ENCODE results near the gene DGKQ.
"Not testable (repeated sequence)": the region's sequence is repeated elsewhere in the genome, so short reads cannot be mapped to it uniquely, and the experiment has no call there.

The DGKQ gene

DNA sequence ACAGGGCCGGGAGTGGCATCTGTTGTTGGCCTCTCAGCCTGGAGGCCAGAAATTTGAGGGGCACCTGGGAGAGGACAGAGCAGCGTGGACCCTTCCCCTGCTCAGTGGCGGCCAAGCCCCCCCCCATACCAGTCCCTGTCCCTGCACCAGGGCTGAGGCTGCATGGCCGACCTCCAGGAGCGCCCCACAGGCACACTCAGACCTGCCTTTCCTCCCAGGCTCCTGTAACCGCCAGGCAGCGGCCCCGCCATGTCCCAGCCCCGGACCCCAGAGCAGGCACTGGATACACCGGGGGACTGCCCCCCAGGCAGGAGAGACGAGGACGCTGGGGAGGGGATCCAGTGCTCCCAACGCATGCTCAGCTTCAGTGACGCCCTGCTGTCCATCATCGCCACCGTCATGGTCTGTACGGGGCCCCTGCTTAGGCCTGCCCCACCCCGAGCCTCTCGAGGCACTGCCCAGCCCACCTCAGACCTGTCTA is 25.8 kb downstream of the DGKQ start:
- Histone ChIP-seq H4K20me1 (ENCODE audit: insufficient read depth, low read length) (no peaks in the 10 kb centered on the region), H3K27ac (ENCODE audit: low read length) (no peak overlapping the region), H3K9me3 (ENCODE audit: insufficient read depth, low read length) (no peaks in the 10 kb centered on the region), H3K9ac (ENCODE audit: low read length) (no peak overlapping the region), H3K27me3 (ENCODE audit: low read depth, low read length) (no peaks in the 10 kb centered on the region), H3K79me2 (ENCODE audit: low read length) (no peaks in the 10 kb centered on the region), H2AFZ (ENCODE audit: low read depth, low read length) (no peak overlapping the region), H3K4me3 (ENCODE audit: low read length) (no peak overlapping the region), H3K36me3 (replicated peaks; ENCODE audit: low read depth, low read length) (no peaks in the 10 kb centered on the region), H3K4me1 (ENCODE audit: low read length) (no peaks in the 10 kb centered on the region), H3K4me2 (ENCODE audit: low read length) (no peak overlapping the region)
- TF ChIP-seq, protein P1, sequence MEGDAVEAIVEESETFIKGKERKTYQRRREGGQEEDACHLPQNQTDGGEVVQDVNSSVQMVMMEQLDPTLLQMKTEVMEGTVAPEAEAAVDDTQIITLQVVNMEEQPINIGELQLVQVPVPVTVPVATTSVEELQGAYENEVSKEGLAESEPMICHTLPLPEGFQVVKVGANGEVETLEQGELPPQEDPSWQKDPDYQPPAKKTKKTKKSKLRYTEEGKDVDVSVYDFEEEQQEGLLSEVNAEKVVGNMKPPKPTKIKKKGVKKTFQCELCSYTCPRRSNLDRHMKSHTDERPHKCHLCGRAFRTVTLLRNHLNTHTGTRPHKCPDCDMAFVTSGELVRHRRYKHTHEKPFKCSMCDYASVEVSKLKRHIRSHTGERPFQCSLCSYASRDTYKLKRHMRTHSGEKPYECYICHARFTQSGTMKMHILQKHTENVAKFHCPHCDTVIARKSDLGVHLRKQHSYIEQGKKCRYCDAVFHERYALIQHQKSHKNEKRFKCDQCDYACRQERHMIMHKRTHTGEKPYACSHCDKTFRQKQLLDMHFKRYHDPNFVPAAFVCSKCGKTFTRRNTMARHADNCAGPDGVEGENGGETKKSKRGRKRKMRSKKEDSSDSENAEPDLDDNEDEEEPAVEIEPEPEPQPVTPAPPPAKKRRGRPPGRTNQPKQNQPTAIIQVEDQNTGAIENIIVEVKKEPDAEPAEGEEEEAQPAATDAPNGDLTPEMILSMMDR (IDR thresholded peaks at IDR 0.05; ENCODE audit: low read depth, low read length) = no peak
- no peak for TF ChIP-seq EZH2phosphoT487 (IDR thresholded peaks at IDR 0.05; ENCODE audit: low read depth)

DNA sequence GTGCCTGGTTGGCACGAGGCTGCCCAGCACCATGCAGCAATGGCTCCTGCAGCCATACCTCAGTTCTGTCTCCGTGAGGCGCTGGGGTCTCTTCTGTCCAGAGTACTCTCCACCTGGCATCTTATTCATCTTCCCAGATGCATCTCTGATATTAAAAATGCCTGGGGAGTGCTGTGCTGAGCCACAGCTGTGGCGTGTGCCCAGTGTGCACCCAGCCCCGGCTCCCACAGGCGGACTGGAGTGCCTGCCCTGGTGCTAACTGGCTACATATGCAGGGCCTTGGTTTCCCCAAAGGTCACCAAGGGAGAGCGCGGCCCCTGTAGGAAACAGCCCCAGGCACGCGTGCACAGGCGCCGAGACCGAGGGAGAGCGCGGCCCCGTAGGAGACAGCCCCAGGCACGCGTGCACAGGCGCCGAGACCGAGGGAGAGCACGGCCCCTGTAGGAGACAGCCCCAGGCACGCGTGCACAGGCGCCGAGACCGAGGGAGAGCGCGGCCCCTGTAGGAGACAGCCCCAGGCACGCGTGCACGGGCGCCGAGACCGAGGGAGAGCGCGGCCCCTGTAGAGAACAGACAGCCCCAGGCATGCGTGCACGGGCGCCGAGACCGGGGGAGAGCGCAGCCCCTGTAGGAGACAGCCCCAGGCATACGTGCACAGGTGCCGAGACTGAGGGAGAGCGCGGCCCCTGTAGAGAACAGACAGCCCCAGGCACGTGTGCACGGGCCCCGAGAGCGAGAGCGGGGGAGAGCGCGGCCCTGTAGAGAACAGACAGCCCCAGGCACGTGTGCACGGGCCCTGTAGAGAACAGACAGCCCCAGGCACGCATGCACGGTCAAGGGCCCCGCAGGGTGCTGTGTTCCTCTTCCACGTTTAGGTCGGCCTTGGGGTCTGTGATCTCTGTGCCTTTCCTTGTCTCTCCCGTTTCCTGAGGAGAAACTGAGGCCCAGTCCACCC is 26.6 kb downstream of the DGKQ start:
- H3K79me2 ChIP-seq (ENCODE audit: low read length) = no peaks in the 10 kb centered on the region
- TF ChIP-seq EZH2phosphoT487 (IDR thresholded peaks at IDR 0.05; ENCODE audit: low read depth) = no peak
- TF ChIP-seq, protein P1 (IDR thresholded peaks at IDR 0.05; ENCODE audit: low read depth, low read length) = no peak
- no peak overlapping the region for H3K27ac ChIP-seq (ENCODE audit: low read length)
- H3K36me3 ChIP-seq (replicated peaks; ENCODE audit: low read depth, low read length) = no peaks in the 10 kb centered on the region
- no peak overlapping the region for H3K9ac ChIP-seq (ENCODE audit: low read length)
- H3K27me3 ChIP-seq (ENCODE audit: low read depth, low read length) = no peaks in the 10 kb centered on the region
- no peak overlapping the region for H3K4me3 ChIP-seq (ENCODE audit: low read length)
- H3K4me2 ChIP-seq (ENCODE audit: low read length) = no peak overlapping the region
- no peak overlapping the region for H2AFZ ChIP-seq (ENCODE audit: low read depth, low read length)
- no peaks in the 10 kb centered on the region for H3K9me3 ChIP-seq (ENCODE audit: insufficient read depth, low read length)
- H3K4me1 ChIP-seq (ENCODE audit: low read length) = no peaks in the 10 kb centered on the region
- H4K20me1 ChIP-seq (ENCODE audit: insufficient read depth, low read length) = no peaks in the 10 kb centered on the region

DNA sequence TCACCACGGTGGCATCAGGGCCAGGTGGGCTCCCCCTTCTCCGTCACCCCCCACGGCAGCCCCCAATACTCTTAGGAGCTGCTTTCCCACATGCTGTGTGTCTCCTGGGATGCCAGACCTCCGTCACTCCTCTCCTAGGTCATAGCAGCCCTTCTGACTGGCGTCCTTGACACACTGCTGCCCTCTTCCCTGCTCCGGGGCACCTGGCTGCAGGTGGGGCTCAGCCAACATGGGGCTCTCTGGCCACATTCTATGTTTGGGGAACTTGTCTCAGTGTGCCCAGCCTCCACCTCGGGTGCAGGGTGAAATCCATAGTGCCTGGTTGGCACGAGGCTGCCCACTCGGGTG is 27.3 kb downstream of the DGKQ start:
- no peaks in the 10 kb centered on the region for H3K9me3 ChIP-seq (ENCODE audit: insufficient read depth, low read length)
- H3K36me3 ChIP-seq (replicated peaks; ENCODE audit: low read depth, low read length) = no peaks in the 10 kb centered on the region
- no peaks in the 10 kb centered on the region for H3K4me1 ChIP-seq (ENCODE audit: low read length)
- H3K79me2 ChIP-seq (ENCODE audit: low read length) = no peaks in the 10 kb centered on the region
- no peaks in the 10 kb centered on the region for H3K27me3 ChIP-seq (ENCODE audit: low read depth, low read length)
- H2AFZ ChIP-seq (ENCODE audit: low read depth, low read length) = no peak overlapping the region
- no peaks in the 10 kb centered on the region for H4K20me1 ChIP-seq (ENCODE audit: insufficient read depth, low read length)
- no peak overlapping the region for H3K4me3 ChIP-seq (ENCODE audit: low read length)
- TF ChIP-seq EZH2phosphoT487 (IDR thresholded peaks at IDR 0.05; ENCODE audit: low read depth) = no peak
- TF ChIP-seq, protein P1 (IDR thresholded peaks at IDR 0.05; ENCODE audit: low read depth, low read length) = no peak
- no peak overlapping the region for H3K9ac ChIP-seq (ENCODE audit: low read length)
- H3K4me2 ChIP-seq (ENCODE audit: low read length) = no peak overlapping the region
- no peak overlapping the region for H3K27ac ChIP-seq (ENCODE audit: low read length)

DNA sequence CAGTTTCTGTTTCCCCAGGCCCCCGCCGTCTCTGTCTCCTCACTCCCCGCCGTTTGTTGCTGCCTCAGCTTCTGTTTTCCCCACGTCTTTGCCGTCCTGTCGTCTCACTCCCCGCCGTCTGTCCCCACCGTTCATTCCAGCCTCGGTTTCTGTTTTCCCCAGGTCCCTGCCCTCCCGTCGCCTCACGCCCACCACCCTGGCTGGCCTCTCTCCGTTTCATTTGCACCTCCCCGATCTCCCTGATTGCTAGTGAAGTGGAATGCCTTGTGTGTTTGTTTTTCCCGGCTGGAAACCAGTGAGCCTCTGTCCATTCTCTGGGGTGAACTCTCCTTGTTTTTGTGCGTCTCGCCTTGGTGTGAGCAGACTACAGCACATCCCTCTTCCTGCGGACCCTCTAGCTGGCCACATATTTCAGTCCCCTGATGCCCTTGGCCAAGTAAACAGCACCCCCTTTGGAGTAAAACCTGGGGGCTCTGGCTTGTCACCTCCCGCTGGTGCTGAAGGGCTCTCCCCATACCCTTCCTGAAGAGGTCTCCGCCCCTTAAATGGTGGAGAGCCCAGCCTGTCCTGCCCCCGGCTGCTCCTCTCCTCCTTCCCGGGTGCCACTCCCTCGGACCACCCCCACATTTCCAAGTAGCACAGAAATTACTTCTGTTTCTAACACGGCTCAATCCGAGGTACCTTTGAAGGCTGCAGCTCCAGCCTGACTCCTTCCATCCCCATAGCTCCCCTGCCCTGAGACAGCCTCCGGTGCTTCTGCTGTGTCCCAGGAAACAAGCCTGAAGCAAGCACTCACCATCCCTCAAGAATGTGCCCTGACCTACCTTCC is 27.9 kb downstream of the DGKQ start:
- H3K9ac ChIP-seq (ENCODE audit: low read length) = no peak overlapping the region
- H3K27me3 ChIP-seq (ENCODE audit: low read depth, low read length) = no peaks in the 10 kb centered on the region
- no peaks in the 10 kb centered on the region for H3K4me1 ChIP-seq (ENCODE audit: low read length)
- TF ChIP-seq, protein P1 (IDR thresholded peaks at IDR 0.05; ENCODE audit: low read depth, low read length) = no peak
- no peak for TF ChIP-seq EZH2phosphoT487 (IDR thresholded peaks at IDR 0.05; ENCODE audit: low read depth)
- H2AFZ ChIP-seq (ENCODE audit: low read depth, low read length) = no peak overlapping the region
- H3K79me2 ChIP-seq (ENCODE audit: low read length) = no peaks in the 10 kb centered on the region
- no peak overlapping the region for H3K27ac ChIP-seq (ENCODE audit: low read length)
- no peaks in the 10 kb centered on the region for H4K20me1 ChIP-seq (ENCODE audit: insufficient read depth, low read length)
- no peak overlapping the region for H3K4me3 ChIP-seq (ENCODE audit: low read length)
- no peaks in the 10 kb centered on the region for H3K9me3 ChIP-seq (ENCODE audit: insufficient read depth, low read length)
- no peak overlapping the region for H3K4me2 ChIP-seq (ENCODE audit: low read length)
- no peaks in the 10 kb centered on the region for H3K36me3 ChIP-seq (replicated peaks; ENCODE audit: low read depth, low read length)

DNA sequence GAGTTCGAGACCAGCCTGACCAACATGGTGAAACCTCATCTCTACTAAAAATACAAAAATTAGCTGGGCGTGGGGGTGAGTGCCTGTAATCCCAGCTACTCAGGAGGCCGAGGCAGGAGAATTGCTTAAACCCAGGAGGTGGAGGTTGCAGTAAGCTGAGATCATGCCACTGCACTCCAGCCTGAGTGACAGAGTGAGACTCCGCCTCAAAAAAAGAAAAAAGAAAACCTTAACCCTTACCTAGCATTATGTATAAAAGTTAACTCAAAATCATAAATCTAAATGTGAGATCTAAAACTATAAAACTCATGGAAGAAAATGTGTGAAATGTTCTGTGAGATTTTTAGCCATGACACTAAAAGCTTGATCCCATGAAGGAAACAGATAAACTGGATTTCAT is 33.9 kb downstream of the DGKQ start:
- H3K9me3 ChIP-seq (ENCODE audit: insufficient read depth, low read length); H3K27ac ChIP-seq (ENCODE audit: low read length); H3K36me3 ChIP-seq (replicated peaks; ENCODE audit: low read depth, low read length); H2AFZ ChIP-seq (ENCODE audit: low read depth, low read length); H3K9ac ChIP-seq (ENCODE audit: low read length); H3K79me2 ChIP-seq (ENCODE audit: low read length); H3K4me2 ChIP-seq (ENCODE audit: low read length); H3K4me3 ChIP-seq (ENCODE audit: low read length); H4K20me1 ChIP-seq (ENCODE audit: insufficient read depth, low read length): not testable (repeated sequence)
- peaks cover 23% of the 10 kb centered on the region for H3K4me1 ChIP-seq (ENCODE audit: low read length)
- peaks cover 24% of the 10 kb centered on the region for H3K27me3 ChIP-seq (ENCODE audit: low read depth, low read length)
